Lower leg skin (tissue), 3 donors: Measurements from ENCODE around the gene UQCC2.

Experiments used
- POLR2A ChIP-seq, 2 donors: fragments of 450-650 bp; IDR thresholded peaks; one replicate each; pipeline ENCODE4 v1.6.1; 2016 to 2017; ENCODE audit warnings: antibody characterized with exemption in 2 of 2, mild to moderate bottlenecking in 1 of 2, moderate library complexity in 1 of 2
- TF ChIP-seq, protein P1 (sequence below), 3 donors: fragments of 450-650 bp; IDR thresholded peaks; one replicate each; pipeline ENCODE4 v1.5.1; 2016; ENCODE audit warnings: antibody characterized with exemption in 3 of 3, mild to moderate bottlenecking in 3 of 3, moderate library complexity in 2 of 3

DNA sequence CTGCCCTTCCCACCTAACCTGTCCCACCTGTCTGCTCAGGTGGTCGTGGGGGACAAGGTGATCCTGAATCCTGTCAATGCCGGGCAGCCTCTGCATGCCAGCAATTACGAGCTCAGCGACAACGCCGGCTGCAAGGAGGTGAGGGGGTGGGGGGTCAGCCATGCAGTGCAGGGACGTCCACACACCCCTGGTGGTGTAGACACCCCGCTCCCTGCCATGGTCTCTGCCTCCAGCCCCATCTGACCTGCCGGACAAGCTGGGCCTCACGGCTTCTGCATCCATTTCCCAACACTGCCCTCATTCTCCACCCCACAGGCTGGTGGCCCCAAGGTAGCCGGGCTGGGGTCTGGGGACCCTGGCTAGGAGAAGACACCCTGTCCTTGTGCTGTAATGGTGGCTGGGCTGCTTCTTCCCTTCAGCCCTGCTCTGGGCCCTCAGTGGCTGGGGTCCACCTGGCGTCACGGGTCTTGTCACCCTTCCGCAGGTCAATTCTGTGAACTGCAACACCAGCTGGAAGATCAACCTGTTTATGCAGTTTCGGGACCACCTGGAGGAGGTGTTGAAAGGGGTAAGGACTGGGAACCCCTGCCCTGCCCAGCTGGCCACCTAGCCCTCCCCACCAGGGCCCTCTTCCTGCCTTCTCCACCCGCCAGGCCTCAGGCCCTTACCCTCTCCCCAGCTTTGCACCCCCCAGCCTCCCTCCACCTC, 52.4 kb downstream of the UQCC2 start:
- TF ChIP-seq POLR2A (IDR thresholded peaks at IDR 0.05) = no peak
- TF ChIP-seq, protein P1, sequence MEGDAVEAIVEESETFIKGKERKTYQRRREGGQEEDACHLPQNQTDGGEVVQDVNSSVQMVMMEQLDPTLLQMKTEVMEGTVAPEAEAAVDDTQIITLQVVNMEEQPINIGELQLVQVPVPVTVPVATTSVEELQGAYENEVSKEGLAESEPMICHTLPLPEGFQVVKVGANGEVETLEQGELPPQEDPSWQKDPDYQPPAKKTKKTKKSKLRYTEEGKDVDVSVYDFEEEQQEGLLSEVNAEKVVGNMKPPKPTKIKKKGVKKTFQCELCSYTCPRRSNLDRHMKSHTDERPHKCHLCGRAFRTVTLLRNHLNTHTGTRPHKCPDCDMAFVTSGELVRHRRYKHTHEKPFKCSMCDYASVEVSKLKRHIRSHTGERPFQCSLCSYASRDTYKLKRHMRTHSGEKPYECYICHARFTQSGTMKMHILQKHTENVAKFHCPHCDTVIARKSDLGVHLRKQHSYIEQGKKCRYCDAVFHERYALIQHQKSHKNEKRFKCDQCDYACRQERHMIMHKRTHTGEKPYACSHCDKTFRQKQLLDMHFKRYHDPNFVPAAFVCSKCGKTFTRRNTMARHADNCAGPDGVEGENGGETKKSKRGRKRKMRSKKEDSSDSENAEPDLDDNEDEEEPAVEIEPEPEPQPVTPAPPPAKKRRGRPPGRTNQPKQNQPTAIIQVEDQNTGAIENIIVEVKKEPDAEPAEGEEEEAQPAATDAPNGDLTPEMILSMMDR (IDR thresholded peaks at IDR 0.05) = no peak
